Vagina (tissue), 2 donors: ENCODE results near the gene NT5DC4.
A peak's percentile ranks its signal among the peaks of the same experiment; 100 is the strongest.

Source experiments
- CTCF ChIP-seq, 3 experiments: fragments of 450-650 bp in 2 of 3; fragments of 200-600 bp in 1 of 3; sonication (generic) in 1 of 3; IDR thresholded peaks; one replicate each; pipeline ENCODE4 v1.5.1; 2017 to 2019; ENCODE audit warnings: antibody characterized with exemption in 3 of 3, mild to moderate bottlenecking in 2 of 3, moderate library complexity in 2 of 3
- POLR2A ChIP-seq, 2 donors: fragments of 450-650 bp; IDR thresholded peaks; one replicate each; pipeline ENCODE4 v1.6.1; 2017; ENCODE audit warnings: antibody characterized with exemption in 2 of 2, mild to moderate bottlenecking in 2 of 2, moderate library complexity in 2 of 2
- POLR2AphosphoS5 ChIP-seq, 2 donors: sonication (generic); formaldehyde crosslinking; IDR thresholded peaks; one replicate each; pipeline ENCODE4 v1.9.0; 2017; ENCODE audit warnings: antibody characterized with exemption in 2 of 2, mild to moderate bottlenecking in 2 of 2, low read depth in 1 of 2; ENCODE audit not compliant: insufficient read depth in 1 of 2

- no peak for TF ChIP-seq CTCF (IDR thresholded peaks at IDR 0.05)
- TF ChIP-seq POLR2A (IDR thresholded peaks at IDR 0.05): no peak
- peak; percentile 34 to 74 for TF ChIP-seq POLR2AphosphoS5 (IDR thresholded peaks at IDR 0.05; ENCODE audit: insufficient read depth in 1 of 2, low read depth in 1 of 2)
Observed at GRCh38 chr2:112692495-112692911, 28.3 kb upstream of the NT5DC4 start.
